T47D (cell line): ENCODE data around the gene FAM149B1.

ENCODE experiments used
- DNase-seq, 2 experiments: peaks; one replicate each; pipeline versions ENCODE4 v3.0.0 to v3.0.0-alpha.2; 2011 to 2012; ENCODE audit warnings: low read depth in 1 of 2, low spot score in 1 of 2
- JUND ChIP-seq: IDR thresholded peaks from 2 replicates; pipeline ENCODE4 v1.6.1; 2012; ENCODE audit warnings: low read depth
- in situ Hi-C: cut with HindIII; loops from 2 replicates; pipeline ENCODE4 v1.10.0; 2016; ENCODE audit warnings: low sequenced_read_pairs, low pct_unique_long_range_greater_than_20kb

Gene FAM149B1

DNA sequence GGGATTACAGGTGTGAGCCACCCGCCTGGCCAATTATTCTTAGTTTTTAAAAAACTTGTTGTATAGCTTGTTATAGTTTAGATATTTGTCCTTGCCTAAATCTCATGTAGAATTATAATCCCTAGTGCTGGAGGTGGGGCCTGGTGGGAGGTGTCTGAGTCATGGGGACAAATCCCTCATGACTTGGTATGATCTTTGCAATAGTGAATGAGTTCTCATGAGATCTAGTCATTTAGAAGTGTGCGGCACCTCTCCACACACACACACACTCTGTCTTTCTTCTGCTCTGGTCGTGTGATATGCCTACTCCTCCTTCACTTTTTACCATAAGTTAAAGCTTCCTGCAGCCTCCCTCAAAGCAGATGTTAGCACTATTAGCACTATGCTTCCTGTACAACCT lies 37.2 kb downstream of the FAM149B1 start:
- no peak for TF ChIP-seq JUND
- in situ Hi-C loops, result no loop called here
- no peak for DNase-seq

DNA sequence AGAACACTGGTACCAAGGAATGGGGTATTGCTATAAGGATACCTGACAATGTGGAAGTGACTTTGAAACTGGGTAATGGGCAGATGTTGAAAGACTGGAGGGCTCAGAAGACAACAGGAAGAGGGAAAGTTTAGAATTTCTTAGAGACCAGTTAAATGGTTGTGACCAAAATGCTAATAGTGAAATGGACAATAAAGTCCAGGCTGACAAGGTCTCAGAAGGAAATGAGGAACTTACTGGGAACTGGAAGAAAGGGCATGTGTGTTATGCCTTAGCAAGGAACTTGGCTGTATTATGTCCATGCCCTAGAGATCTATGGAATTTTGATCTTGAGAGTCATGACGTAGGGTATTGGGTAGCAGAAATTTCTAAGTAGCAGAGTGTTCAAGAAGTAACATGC lies 38.0 kb downstream of the FAM149B1 start:
- DNase-seq, result no peak
- no peak for TF ChIP-seq JUND
- in situ Hi-C loops, result no loop called here

DNA sequence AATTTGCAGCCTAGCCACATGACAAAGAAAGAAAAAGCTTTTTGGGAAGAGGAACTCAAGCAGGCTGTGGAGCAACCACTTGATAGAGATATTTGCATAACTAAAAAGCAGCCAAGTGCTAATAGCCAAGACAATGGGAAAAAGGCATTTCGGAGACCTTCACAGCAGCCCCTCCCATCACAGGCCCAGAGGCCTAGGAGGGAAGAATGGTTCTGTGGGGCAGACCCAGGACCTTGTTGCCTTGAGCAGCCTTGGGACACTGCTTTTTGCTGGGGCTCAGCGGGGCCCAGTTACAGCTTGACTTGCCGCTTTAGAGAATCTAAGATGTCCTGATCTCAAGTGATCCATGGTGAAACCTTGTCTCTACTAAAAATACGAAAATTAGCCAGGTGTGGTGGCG lies 38.5 kb downstream of the FAM149B1 start:
- TF ChIP-seq JUND, result no peak
- DNase-seq, result no peak
- in situ Hi-C loops, result no loop called here

DNA sequence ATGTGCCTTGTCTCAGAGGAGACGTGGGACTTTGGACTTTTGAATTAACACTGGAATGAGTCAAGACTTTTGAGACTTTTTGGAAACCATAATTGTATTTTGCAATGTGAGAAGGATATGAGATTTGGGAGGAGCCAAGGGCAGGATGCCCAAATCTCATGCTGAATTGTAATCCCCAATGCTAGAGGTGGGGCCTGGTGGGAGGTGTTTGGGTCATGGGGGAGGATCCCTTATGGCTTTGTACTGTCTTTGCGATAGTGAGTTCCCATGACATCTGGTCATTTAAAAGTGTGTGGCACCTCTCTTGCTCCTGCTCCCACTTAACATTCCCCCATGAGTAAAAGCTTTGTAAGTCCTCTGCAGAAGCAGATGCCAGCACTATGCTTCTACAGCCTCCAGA lies 40.0 kb downstream of the FAM149B1 start:
- no peak for DNase-seq
- TF ChIP-seq JUND, result no peak
- in situ Hi-C loops, result no loop called here

DNA sequence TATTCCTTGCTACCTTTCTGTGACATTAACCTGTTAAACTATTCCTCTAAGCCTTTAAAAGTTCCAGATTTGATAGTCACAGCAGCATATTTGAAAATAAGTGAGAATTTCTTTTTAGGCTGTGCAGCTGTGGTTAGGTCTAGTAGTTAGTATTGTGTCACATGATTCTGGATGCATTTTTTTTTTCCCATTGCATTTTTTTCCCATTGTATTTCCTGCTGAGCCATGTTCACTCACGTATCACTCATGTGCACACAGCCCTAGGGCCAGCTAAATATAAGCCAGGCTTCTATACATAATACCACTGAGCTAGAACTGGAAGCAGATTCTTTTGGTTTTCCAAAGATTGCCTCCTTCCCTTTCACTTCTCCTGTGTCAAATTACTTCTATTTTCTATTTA lies 41.8 kb downstream of the FAM149B1 start:
- in situ Hi-C loops, result no loop called here
- TF ChIP-seq JUND, result no peak

GRCh38 chr10:73210395-73211105 lies 42.6 kb downstream of the FAM149B1 start:
- in situ Hi-C loops, result no loop called here
- no peak for DNase-seq
- TF ChIP-seq JUND, result no peak

More for the DNA sequence above, 41.8 kb downstream of the FAM149B1 start:
- peak; percentile 23 to 52 for DNase-seq

DNA sequence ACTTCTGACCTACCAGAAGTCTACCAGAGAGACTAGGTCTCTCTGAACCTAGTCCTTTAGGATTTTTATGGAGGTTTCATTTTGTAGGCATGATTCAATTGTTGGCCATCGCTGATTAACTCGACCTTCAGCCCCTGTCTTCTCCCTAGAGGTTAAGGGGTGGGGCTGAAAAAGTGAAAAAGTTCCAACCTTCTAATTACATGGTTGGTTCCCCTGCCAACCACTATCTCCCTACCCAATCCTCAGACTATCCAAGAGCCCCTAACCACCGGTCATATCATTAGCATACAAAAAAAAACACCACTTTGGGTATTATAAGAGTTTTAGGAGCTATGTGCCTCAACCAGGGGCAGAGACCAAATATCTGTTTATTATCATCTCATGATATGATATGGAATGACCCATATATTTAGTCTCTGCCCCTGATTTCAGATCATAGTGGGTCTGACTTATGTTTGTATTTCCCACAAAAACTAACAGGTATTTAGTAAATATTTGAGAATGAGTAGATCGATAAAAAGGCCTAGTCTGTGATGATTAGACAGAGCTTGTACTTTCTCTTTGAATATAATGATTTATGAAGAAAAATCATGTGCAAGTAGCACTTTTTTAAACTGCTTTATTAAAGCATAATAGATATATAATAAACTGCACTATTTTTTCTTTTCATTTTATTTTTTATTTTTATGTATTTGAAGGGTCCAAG lies 43.3 kb downstream of the FAM149B1 start:
- DNase-seq, result no peak
- TF ChIP-seq JUND, result no peak

DNA sequence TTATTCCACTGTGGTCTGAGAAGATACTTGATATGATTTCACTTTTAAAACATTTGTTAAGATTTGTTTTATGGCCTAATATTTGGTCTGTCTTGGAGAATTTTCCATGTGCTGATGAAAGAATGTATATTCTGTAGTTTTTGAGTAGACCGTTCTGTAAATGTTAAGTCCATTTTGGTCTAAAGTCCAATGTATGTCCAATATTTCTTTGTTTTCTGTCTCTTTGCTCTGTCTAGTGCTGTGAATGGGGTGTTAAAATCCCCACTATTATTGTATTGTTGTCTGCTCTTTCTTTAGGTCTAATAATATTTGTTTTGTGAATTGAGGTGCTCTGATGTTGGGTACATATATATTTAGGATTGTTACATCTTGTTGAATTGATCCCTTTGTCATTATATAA lies 47.8 kb downstream of the FAM149B1 start:
- no peak for DNase-seq
- in situ Hi-C loops, result no loop called here
- no peak for TF ChIP-seq JUND

More for the DNA sequence above, 43.3 kb downstream of the FAM149B1 start:
- in situ Hi-C loops, result no loop called here

- no peak for TF ChIP-seq JUND
- no peak for DNase-seq
- in situ Hi-C loops, result no loop called here
Observed at GRCh38 chr10:73217628-73218027, 49.7 kb downstream of the FAM149B1 start.

DNA sequence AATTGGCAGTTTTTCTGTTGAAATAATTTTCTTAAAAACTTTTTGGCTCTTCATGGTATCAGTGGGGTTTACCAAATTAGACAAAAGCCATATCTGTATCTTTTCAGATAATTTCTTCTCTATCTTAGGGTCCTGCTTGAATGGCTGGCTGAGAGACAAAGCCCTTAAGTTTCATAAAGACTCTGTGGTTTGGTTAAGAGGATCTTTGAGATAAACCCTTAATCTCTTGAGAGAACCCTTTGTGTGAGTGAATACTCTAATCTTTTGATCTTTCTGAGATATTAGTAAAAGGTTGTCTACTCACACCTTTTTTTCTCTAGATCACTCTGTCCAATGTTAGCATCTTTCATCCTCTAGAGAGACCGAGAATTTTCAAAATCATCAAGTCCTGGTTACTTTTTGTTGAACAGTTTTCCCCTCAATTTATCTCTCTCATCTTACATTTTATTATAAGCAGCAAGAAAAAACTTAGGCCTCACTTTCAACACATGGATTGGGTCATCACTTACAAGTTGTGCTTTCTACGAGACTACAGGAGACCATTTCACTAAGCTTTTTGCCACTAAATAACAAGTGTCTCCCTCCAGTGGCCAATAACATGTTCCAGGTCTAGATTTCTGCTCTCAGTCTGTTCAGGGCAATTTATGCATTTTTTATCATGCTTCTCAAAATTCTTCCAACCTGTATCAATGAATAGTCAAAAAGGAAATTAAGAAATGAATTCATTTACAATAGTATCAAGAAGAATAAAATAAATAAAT lies 50.7 kb downstream of the FAM149B1 start:
- peak; percentile 19 to 59 for DNase-seq
- no peak for TF ChIP-seq JUND
- in situ Hi-C loops, result no loop called here

GRCh38 chr10:73219384-73219783 lies 51.5 kb downstream of the FAM149B1 start:
- no peak for TF ChIP-seq JUND
- no peak for DNase-seq
- in situ Hi-C loops, result no loop called here

GRCh38 chr10:73220989-73221388 lies 53.1 kb downstream of the FAM149B1 start:
- DNase-seq, result no peak
- no peak for TF ChIP-seq JUND
- in situ Hi-C loops, result no loop called here

DNA sequence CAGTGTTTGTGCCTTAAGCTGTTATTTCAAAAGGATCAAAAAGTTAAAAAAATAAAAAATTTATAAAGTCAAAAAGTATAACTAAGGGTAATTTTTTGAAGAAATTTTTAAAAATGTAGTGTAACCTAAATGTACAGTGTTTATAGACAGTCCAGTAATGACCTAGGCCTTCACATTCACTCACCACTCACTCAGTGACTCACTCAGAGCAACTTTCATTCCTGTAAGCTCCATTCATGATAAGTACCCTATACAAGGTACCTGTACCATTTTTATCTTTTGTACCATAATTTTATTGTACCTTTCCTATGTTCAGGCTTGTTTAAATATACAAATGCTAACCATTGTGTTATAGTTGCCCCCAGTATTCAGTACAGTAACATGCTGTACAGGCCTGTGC lies 57.6 kb downstream of the FAM149B1 start:
- DNase-seq, result no peak
- TF ChIP-seq JUND, result no peak
- in situ Hi-C loops, result no loop called here
